ENCODE measurements around the gene CAPN15. TPM values are rescaled to one million over a fixed set of nuclear protein-coding genes. Genes with fewer than 3 reads are reported as not detected.

The CAPN15 gene
- total RNA-seq, 4 donors from 2014 or later = 22.3 to 37.8 (median 27.4) TPM

- Histone ChIP-seq H3K4me1 (no peaks in the 10 kb centered on the region), H3K36me3 (peaks cover 0 to 25% of the 10 kb centered on the region in 2 donors), H3K27me3 (peaks cover 12 to 16% (median 14%) of the 10 kb centered on the region in 3 donors), H3K9me3 (no peaks in the 10 kb centered on the region), H3K27ac (no peak overlapping the region), H3K4me3 (no peak overlapping the region)
- in situ Hi-C loops (cut with MboI; ENCODE audit: low sequenced_read_pairs in 4 of 4) = no loop called here
- DNase-seq (no peak), ATAC-seq (no peak)
- intact Hi-C loops (cut with DNase I; ENCODE audit: low total_unique reads) = no loop called here
- TF ChIP-seq CTCF (IDR thresholded peaks at IDR 0.05 in 4 of 5, conservative IDR thresholded peaks at IDR 0.05 in 1 of 5) (no peak), POLR2A (IDR thresholded peaks at IDR 0.05) (no peak)
Observed at GRCh38 chr16:554640-555365, 27.3 kb downstream of the CAPN15 start.

DNA sequence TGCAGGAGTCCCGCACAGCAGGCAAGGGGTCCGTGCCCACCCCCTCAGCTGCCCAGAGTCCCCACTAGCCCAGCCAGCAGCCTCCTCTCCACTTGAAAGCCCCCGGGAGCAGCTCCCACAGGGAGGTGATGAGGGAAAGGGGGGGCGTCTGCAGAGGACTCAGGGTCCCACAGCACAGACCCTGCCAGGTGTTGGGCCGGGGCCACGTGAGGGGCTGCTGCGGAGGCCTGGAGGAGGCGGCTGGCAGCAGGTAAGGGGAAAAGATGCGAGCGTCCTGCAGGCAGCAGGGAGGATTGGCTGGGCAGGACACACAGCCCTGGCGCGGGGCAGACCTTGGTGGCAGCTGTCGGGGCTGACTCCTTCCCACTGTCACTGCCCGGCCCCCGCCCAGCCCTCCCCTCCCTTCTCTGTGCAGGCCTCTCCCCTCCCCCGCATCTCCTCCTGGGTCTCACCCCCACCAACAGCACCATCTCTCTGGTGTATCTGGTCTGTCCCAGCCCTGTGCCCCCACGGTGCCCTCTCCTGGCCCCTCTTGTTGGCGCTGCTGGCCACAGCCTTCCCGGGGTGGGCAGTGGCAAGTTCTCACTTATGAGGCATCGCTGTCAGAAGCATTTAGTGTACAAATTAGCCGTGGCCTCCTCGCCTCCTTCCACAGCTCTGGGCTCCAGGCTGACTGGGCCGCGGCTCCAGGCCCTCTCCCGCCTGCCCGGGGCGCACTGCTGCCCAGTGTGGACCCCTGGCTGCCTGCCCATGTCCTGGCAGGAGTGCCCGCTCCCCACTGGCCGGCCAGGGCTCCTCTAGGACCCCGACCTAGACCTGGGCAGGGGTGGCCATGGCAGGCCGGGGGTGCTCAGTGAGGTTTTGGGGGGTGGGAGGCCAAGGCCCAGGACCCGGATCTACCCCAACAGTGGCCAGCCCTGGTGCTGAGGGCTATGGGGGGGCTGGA, 28.3 kb downstream of the CAPN15 start:
- DNase-seq (no peak), ATAC-seq (no peak)
- H3K36me3 ChIP-seq = peaks cover 0 to 19% of the 10 kb centered on the region in 2 donors
- H3K9me3 ChIP-seq = no peaks in the 10 kb centered on the region
- in situ Hi-C loops (cut with MboI; ENCODE audit: low sequenced_read_pairs in 4 of 4) (no loop called here), intact Hi-C loops (cut with DNase I; ENCODE audit: low total_unique reads) (no loop called here)
- no peak overlapping the region for H3K4me3 ChIP-seq
- no peak overlapping the region for H3K27ac ChIP-seq
- TF ChIP-seq POLR2A (IDR thresholded peaks at IDR 0.05) = no peak
- TF ChIP-seq CTCF (IDR thresholded peaks at IDR 0.05 in 4 of 5, conservative IDR thresholded peaks at IDR 0.05 in 1 of 5) = no peak
- no peaks in the 10 kb centered on the region for H3K4me1 ChIP-seq
- H3K27me3 ChIP-seq = peaks cover 12 to 18% (median 17%) of the 10 kb centered on the region in 3 donors

DNA sequence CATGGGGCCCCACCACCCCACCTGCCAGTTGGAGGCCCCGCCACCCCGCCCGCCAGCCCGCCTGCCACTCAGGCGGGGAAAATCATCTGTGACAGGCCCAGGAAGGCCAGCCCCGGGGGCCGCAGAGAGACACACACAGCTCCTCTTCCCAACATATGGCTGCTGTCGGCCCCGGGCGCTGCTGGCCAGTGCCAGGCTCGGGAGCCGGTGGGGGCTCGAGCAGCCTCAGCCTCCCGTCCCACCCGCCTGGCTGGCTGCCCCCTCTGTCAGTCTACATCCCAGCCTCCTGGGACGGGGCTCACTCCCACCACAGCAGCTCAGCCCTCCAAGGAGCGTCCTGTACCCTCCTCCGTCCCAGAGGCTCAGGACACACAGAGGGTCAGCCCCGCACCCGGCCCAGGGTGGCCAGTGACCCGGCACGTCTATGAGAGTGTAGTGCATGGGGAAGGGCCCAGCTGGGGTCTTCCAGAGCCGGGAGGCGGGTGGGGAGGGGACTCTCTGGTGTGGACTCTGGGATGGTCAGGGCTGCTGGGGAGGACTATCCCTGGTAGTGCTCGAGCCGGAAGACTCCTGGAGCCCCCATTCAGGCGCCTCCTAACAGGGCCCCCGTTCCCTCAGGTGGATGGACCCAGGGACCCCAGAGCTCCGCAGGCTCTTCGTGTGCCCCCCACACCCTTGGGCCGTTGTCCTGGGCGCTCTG, 29.1 kb downstream of the CAPN15 start:
- DNase-seq = no peak
- intact Hi-C loops (cut with DNase I; ENCODE audit: low total_unique reads) = no loop called here
- peaks cover 0 to 14% of the 10 kb centered on the region in 2 donors for H3K36me3 ChIP-seq
- no peak overlapping the region for H3K27ac ChIP-seq
- in situ Hi-C loops (cut with MboI; ENCODE audit: low sequenced_read_pairs in 4 of 4) = no loop called here
- H3K4me3 ChIP-seq = no peak overlapping the region
- no peak for TF ChIP-seq POLR2A (IDR thresholded peaks at IDR 0.05)
- no peak for TF ChIP-seq CTCF (IDR thresholded peaks at IDR 0.05 in 4 of 5, conservative IDR thresholded peaks at IDR 0.05 in 1 of 5)
- H3K4me1 ChIP-seq = no peaks in the 10 kb centered on the region
- H3K9me3 ChIP-seq = no peaks in the 10 kb centered on the region
- ATAC-seq = no peak
- peaks cover 21 to 26% (median 26%) of the 10 kb centered on the region in 3 donors for H3K27me3 ChIP-seq

- Histone ChIP-seq H3K4me1 (no peaks in the 10 kb centered on the region), H3K36me3 (peaks cover 0 to 11% of the 10 kb centered on the region in 2 donors), H3K27me3 (peaks cover 26 to 33% (median 31%) of the 10 kb centered on the region in 3 donors), H3K4me3 (no peak overlapping the region), H3K9me3 (no peaks in the 10 kb centered on the region), H3K27ac (no peak overlapping the region)
- in situ Hi-C loops (cut with MboI; ENCODE audit: low sequenced_read_pairs in 4 of 4) = no loop called here
- TF ChIP-seq CTCF (IDR thresholded peaks at IDR 0.05 in 4 of 5, conservative IDR thresholded peaks at IDR 0.05 in 1 of 5) = no peak
- TF ChIP-seq POLR2A (IDR thresholded peaks at IDR 0.05) = no peak
- ATAC-seq (no peak), DNase-seq (no peak)
- intact Hi-C loops (cut with DNase I; ENCODE audit: low total_unique reads) = no loop called here
Observed at GRCh38 chr16:557463-558297, 30.2 kb downstream of the CAPN15 start.
